Lung (tissue), 12 donors: ENCODE measurements around the gene CCL13. TPM values are rescaled to one million over a fixed set of nuclear protein-coding genes. Genes with fewer than 3 reads are reported as not detected.

Source experiments
- ATAC-seq: fragments of 200-7000 bp; cut with Tn5 transposase; one replicate; pipeline ENCODE4 v1.9.1; 2020; ENCODE audit warnings: moderate number of reproducible peaks; ENCODE audit not compliant: insufficient read depth, low FRiP score
- DNase-seq, 3 donors: peaks; one replicate each; pipeline ENCODE4 v3.0.0-alpha.2; 2013 to 2017
- H3K27ac ChIP-seq, 2 donors: one replicate each; pipeline ENCODE4 v1.5.1; 2013; ENCODE audit warnings: mild to moderate bottlenecking in 2 of 2, moderate library complexity in 2 of 2, control low read depth in 1 of 2, inconsistent platforms in 1 of 2, low read depth in 1 of 2, low read length in 1 of 2
- H3K27me3 ChIP-seq, 3 donors: one replicate each; pipeline ENCODE4 v1.5.1; 2013; ENCODE audit warnings: low read length in 2 of 3; ENCODE audit not compliant: control insufficient read depth in 3 of 3, insufficient read depth in 3 of 3
- H3K36me3 ChIP-seq, 4 donors: one replicate each; pipeline ENCODE4 v1.5.1; 2013; ENCODE audit warnings: low read length in 4 of 4, mild to moderate bottlenecking in 1 of 4, moderate library complexity in 1 of 4; ENCODE audit not compliant: control insufficient read depth in 4 of 4, insufficient read depth in 4 of 4
- H3K4me1 ChIP-seq, 5 donors: one replicate each; pipeline ENCODE4 v1.5.1; 2013; ENCODE audit warnings: low read length in 5 of 5, mild to moderate bottlenecking in 2 of 5, moderate library complexity in 1 of 5; ENCODE audit not compliant: control insufficient read depth in 5 of 5, insufficient read depth in 5 of 5
- H3K4me3 ChIP-seq: one replicate; pipeline ENCODE4 v1.5.1; 2013; ENCODE audit warnings: mild to moderate bottlenecking, control low read depth, moderate library complexity
- H3K9ac ChIP-seq, 2 donors: one replicate each; pipeline ENCODE4 v1.5.1; 2013; ENCODE audit warnings: low read length in 2 of 2, control low read depth in 1 of 2; ENCODE audit not compliant: insufficient read depth in 1 of 2
- H3K9me3 ChIP-seq, 4 donors: one replicate each; pipeline ENCODE4 v1.5.1; 2013; ENCODE audit warnings: low read length in 3 of 4, mild to moderate bottlenecking in 1 of 4, moderate library complexity in 1 of 4; ENCODE audit not compliant: control insufficient read depth in 4 of 4, insufficient read depth in 3 of 4
- CTCF ChIP-seq: IDR thresholded peaks from 2 replicates; pipeline ENCODE4 v1.5.1; 2012; ENCODE audit warnings: mild to moderate bottlenecking; ENCODE audit errors: control extremely low read depth, extremely low read depth
- WGBS, 2 donors: extraction: QIAGEN DNeasy Blood & Tissue Kit; methylation state at CpG; one replicate each; pipeline ENCODE4 v1.1.7; 2013; 5-methylcytosine and 5-hydroxymethylcytosine counted together
- polyA plus RNA-seq, 2 donors: library from polyadenylated mRNA; stranded (reverse); fragments of 200-250 nt; gene quantifications; one replicate each; pipeline ENCODE4 v1.2.1, GENCODE V29; 2013
- total RNA-seq, 2 donors: library from RNA; depleted of rRNA in 1 of 2; stranded (reverse); fragments of >200 nt in 1 of 2; gene quantifications; one replicate each; pipeline ENCODE4 v1.2.1, GENCODE V29; 2014 to 2021
- donor health status: control.
- donor health status: control.
- donor health status: Bipolar disorder and iron deficiency.
- donor health status: healthy.
- donor health status: DM: yes; HTN: yes; CAD: no.

Gene CCL13
- total and polyA plus RNA-seq, 4 donors, result 2.5 to 4.6 (median 4.1) TPM

- Histone ChIP-seq H3K27ac (no peak overlapping the region), H3K9me3 (no peaks in the 10 kb centered on the region), H3K4me3 (no peak overlapping the region), H3K36me3 (no peaks in the 10 kb centered on the region), H3K27me3 (peaks cover 0 to 4% (median 0%) of the 10 kb centered on the region in 3 donors), H3K9ac (no peak overlapping the region), H3K4me1 (peaks cover 0 to 3% (median 0%) of the 10 kb centered on the region in 5 donors)
- WGBS, 2 donors, result 85 to 95% methylated on average over 3 of the region's 3 CpGs
- DNase-seq (no peak), ATAC-seq (no peak)
- TF ChIP-seq CTCF, result no peak
Measured at GRCh38 chr17:34369571-34369970, 13.3 kb downstream of the CCL13 start.

GRCh38 chr17:34370376-34370996 is 14.2 kb downstream of the CCL13 start:
- TF ChIP-seq CTCF, result no peak
- WGBS, 2 donors, result 95 to 96% methylated on average over 5 of the region's 5 CpGs

GRCh38 chr17:34370997-34371395 is 14.7 kb downstream of the CCL13 start:
- H3K9ac ChIP-seq, result no peak overlapping the region
- DNase-seq (no peak), ATAC-seq (no peak)
- H3K27ac ChIP-seq, result no peak overlapping the region
- 44 to 58% methylated on average over 3 of the region's 3 CpGs for WGBS, 2 donors
- peaks cover 0 to 4% (median 2%) of the 10 kb centered on the region in 3 donors for H3K27me3 ChIP-seq
- no peaks in the 10 kb centered on the region for H3K36me3 ChIP-seq
- H3K4me1 ChIP-seq, result peaks cover 0 to 3% (median 0%) of the 10 kb centered on the region in 5 donors
- no peak for TF ChIP-seq CTCF
- no peaks in the 10 kb centered on the region for H3K9me3 ChIP-seq
- no peak overlapping the region for H3K4me3 ChIP-seq

More at GRCh38 chr17:34370376-34370996, 14.2 kb downstream of the CCL13 start:
- Histone ChIP-seq H3K27me3 (peaks cover 0 to 4% (median 2%) of the 10 kb centered on the region in 3 donors), H3K36me3 (no peaks in the 10 kb centered on the region), H3K9me3 (no peaks in the 10 kb centered on the region), H3K27ac (no peak overlapping the region), H3K4me1 (peaks cover 0 to 3% (median 0%) of the 10 kb centered on the region in 5 donors), H3K9ac (no peak overlapping the region), H3K4me3 (no peak overlapping the region)
- ATAC-seq, result no peak
- DNase-seq, result no peak
